Measurements from ENCODE around the gene UPF1. TPM values are rescaled to one million over a fixed set of nuclear protein-coding genes. Genes with fewer than 3 reads are reported as not detected.
"Not testable (repeated sequence)": the region's sequence is repeated elsewhere in the genome, so short reads cannot be mapped to it uniquely, and the experiment has no call there.

Gene UPF1
- total RNA-seq, 6 donors from 2014 or later: 68.9 to 157 (median 86.3) TPM

DNA sequence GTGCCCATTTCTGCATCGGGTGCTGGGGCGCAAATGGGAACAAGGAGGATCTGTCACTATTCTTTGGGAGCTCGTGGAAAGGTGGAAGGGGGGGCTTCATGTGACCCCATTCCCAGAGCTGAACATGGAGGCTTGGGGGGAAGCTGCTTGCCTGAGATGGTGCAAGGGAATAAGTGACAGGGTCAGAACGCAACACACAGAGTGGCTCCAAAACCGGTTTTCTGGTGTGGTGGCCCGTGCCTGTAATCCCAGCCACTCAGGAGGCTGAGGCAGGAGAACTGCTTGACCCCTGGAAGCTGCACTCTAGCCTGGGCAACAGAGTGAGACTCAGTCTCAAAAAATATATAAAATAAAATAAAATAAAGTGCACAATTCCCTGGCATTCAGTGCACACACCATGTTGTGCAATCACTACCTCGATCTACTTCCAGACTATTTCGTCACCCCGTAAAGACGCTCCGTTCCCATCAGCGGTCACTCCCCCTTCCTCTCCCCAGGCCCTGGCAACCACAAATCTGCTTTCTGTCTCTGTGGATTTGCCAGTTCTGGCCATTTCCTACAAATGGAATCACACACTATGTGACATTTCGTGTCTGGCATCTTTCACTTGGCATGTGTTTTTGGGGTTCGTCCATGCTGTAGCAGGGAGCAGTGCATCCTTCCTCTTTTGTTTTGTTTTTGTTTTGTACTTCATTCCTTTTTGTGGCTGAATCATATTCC is 22.4 kb upstream of the UPF1 start:
- peak overlapping the region in 2 of 4 donors; percentile 6 to 27 for H3K27ac ChIP-seq
- peak; percentile 31 to 87 for ATAC-seq (ENCODE audit: low FRiP score in 2 of 2)
- H3K36me3 ChIP-seq: no peaks in the 10 kb centered on the region
- no peaks in the 10 kb centered on the region for H3K27me3 ChIP-seq
- H3K4me1 ChIP-seq: peaks cover 0 to 9% (median 5%) of the 10 kb centered on the region in 4 donors
- TF ChIP-seq, protein P1, sequence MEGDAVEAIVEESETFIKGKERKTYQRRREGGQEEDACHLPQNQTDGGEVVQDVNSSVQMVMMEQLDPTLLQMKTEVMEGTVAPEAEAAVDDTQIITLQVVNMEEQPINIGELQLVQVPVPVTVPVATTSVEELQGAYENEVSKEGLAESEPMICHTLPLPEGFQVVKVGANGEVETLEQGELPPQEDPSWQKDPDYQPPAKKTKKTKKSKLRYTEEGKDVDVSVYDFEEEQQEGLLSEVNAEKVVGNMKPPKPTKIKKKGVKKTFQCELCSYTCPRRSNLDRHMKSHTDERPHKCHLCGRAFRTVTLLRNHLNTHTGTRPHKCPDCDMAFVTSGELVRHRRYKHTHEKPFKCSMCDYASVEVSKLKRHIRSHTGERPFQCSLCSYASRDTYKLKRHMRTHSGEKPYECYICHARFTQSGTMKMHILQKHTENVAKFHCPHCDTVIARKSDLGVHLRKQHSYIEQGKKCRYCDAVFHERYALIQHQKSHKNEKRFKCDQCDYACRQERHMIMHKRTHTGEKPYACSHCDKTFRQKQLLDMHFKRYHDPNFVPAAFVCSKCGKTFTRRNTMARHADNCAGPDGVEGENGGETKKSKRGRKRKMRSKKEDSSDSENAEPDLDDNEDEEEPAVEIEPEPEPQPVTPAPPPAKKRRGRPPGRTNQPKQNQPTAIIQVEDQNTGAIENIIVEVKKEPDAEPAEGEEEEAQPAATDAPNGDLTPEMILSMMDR (IDR thresholded peaks at IDR 0.05): no peak
- TF ChIP-seq EP300 (IDR thresholded peaks at IDR 0.05) (peak in 2 of 4 donors; percentile 28 to 47), POLR2AphosphoS5 (IDR thresholded peaks at IDR 0.05) (peak; percentile 52 to 72), POLR2A (IDR thresholded peaks at IDR 0.05) (no peak)
- DNase-seq: peak in 1 of 2 donors; percentile 80
- 33 to 43% methylated on average over 14 of the region's 14 CpGs for WGBS, 2 donors
- no peak overlapping the region for H3K4me3 ChIP-seq
- H3K9me3 ChIP-seq: no peaks in the 10 kb centered on the region

DNA sequence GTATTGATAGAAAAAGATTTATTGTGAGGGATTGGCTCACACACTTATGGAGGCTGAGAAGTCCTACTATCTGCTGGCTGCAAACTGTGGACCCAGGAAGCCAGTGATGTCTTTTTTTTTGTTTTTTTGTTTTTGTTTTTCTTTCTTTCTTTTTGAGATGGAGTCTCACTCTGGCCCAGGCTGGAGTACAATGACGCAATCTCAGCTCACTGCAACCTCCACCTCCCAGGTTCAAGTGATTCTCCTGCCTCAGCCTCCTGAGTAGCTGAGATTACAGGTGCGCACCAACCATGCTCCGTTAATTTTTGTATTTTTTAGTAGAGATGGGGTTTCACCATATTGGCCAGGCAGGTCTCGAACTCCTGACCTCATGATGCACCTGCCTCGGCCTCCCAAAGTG is 20.1 kb upstream of the UPF1 start:
- ATAC-seq (ENCODE audit: low FRiP score in 2 of 2); H3K4me1 ChIP-seq; H3K4me3 ChIP-seq; H3K27me3 ChIP-seq; H3K9me3 ChIP-seq; H3K36me3 ChIP-seq; DNase-seq; H3K27ac ChIP-seq: not testable (repeated sequence)
- WGBS, 2 donors: 94 to 96% methylated on average over 5 of the region's 5 CpGs

DNA sequence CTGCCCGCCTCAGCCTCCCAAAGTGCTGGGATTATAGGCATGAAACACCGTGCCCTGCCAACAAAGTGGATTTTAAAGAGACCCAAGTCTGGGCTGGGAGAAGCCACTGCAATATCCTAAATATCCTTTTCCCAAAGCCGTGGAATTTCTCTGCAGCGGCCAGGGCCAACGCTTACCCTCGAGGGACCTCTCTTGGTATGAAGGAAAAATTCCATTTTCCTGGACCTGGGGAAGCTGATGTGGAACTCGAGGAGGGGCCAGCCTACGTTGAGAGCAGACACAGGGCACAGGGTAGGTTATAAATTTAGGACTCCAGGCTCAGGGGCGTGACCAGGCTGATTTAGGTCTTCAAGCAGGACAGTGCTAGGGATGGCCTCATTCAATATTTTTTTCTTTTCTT is 17.7 kb upstream of the UPF1 start:
- TF ChIP-seq POLR2AphosphoS5 (IDR thresholded peaks at IDR 0.05) (no peak), POLR2A (IDR thresholded peaks at IDR 0.05) (no peak), EP300 (IDR thresholded peaks at IDR 0.05) (no peak)
- TF ChIP-seq, protein P1 (IDR thresholded peaks at IDR 0.05): no peak
- no peaks in the 10 kb centered on the region for H3K36me3 ChIP-seq
- no peak overlapping the region for H3K27ac ChIP-seq
- no peak overlapping the region for H3K4me3 ChIP-seq
- H3K4me1 ChIP-seq: peaks cover 0 to 7% (median 4%) of the 10 kb centered on the region in 4 donors
- ATAC-seq (ENCODE audit: low FRiP score in 2 of 2): peak in 1 of 2 donors; percentile 52
- 57 to 77% methylated on average over 9 of the region's 9 CpGs for WGBS, 2 donors
- no peaks in the 10 kb centered on the region for H3K27me3 ChIP-seq
- DNase-seq: no peak
- no peaks in the 10 kb centered on the region for H3K9me3 ChIP-seq

DNA sequence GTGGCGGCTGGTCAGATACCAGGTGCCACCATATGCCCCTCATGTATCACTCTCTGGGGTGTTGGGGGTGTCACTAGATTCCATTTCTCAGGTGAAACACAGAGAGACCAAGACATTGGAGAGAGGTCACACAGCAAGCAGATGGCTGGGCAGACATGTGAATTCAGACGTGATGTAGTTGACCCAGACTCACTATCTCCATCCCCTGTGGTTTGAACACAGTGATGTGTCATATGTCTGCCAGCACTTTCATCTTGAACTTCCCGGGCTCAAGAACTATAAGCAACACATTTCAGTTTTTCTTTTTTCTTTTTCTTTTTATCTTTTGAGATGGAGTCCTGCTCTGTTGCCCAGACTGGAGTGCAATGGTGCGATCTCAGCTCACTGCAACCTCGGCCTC is 16.1 kb upstream of the UPF1 start:
- 82 to 88% methylated on average over 5 of the region's 5 CpGs for WGBS, 2 donors
- H3K36me3 ChIP-seq: no peaks in the 10 kb centered on the region
- TF ChIP-seq, protein P1 (IDR thresholded peaks at IDR 0.05): no peak
- TF ChIP-seq EP300 (IDR thresholded peaks at IDR 0.05): no peak
- no peak for TF ChIP-seq POLR2AphosphoS5 (IDR thresholded peaks at IDR 0.05)
- TF ChIP-seq POLR2A (IDR thresholded peaks at IDR 0.05): no peak
- no peaks in the 10 kb centered on the region for H3K9me3 ChIP-seq
- H3K4me3 ChIP-seq: no peak overlapping the region
- ATAC-seq (ENCODE audit: low FRiP score in 2 of 2) (no peak), DNase-seq (no peak)
- H3K4me1 ChIP-seq: no peaks in the 10 kb centered on the region
- H3K27me3 ChIP-seq: no peaks in the 10 kb centered on the region
- H3K27ac ChIP-seq: no peak overlapping the region

DNA sequence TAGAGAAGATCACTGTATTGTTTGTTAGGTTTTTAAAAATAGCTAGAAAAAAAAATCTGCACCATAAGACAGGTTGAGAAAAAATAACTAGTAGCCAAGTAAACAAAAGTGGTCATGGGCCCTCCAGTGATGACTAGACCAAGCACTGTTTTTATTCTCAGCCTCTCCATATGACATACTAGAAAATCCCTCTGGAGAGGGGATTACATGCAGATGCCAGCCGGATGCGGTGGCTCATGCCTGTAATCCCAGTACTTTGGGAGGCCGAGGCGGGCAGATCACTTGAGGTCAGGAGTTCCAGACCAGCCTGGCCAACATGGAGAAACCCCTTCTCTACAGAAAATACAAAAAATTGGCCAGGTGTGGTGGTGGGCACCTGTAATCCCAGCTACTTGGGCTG is 15.1 kb upstream of the UPF1 start:
- H3K9me3 ChIP-seq; H3K27me3 ChIP-seq; H3K4me3 ChIP-seq; DNase-seq; H3K27ac ChIP-seq; H3K36me3 ChIP-seq; H3K4me1 ChIP-seq; ATAC-seq (ENCODE audit: low FRiP score in 2 of 2): not testable (repeated sequence)
- 97 to 100% methylated on average over 4 of the region's 4 CpGs for WGBS, 2 donors

DNA sequence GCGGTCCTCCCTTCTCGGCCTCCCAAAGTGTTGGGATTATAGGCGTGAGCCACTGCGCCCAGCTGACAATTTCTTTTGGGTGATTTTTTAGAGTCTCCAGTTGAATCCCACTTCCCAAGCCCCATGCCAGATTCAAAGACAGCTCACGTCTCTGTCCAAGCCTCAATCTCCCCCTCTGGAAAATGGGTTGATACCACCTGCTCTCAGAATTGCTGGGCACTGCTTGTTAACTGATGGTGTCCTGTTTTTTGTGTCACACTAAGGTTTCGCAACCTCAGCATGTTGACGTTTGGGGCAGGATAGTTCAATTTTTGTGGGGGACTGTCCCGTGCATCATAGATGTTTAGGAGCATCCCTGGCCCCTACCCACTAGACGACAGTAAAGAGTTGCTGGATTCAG is 14.2 kb upstream of the UPF1 start:
- Histone ChIP-seq H3K9me3 (no peaks in the 10 kb centered on the region), H3K36me3 (no peaks in the 10 kb centered on the region), H3K4me3 (no peak overlapping the region), H3K4me1 (no peaks in the 10 kb centered on the region), H3K27me3 (no peaks in the 10 kb centered on the region), H3K27ac (no peak overlapping the region)
- TF ChIP-seq POLR2A (IDR thresholded peaks at IDR 0.05): no peak
- WGBS, 2 donors: 84 to 86% methylated on average over 9 of the region's 9 CpGs
- DNase-seq (no peak), ATAC-seq (ENCODE audit: low FRiP score in 2 of 2) (no peak)

Data from upper lobe of left lung (tissue), 6 donors.